GM19463 (cell line): ENCODE measurements around the gene DPH2.

ENCODE experiments used
- ATAC-seq: cut with Tn5 transposase; IDR thresholded peaks from one replicate; pipeline ENCODE4 v1.9.1; 2021; ENCODE audit warnings: mild to moderate bottlenecking, moderate library complexity; ENCODE audit not compliant: unreplicated experiment

DPH2 gene

GRCh38 chr1:43998000-43998378, 28.2 kb downstream of the DPH2 start:
- ATAC-seq = no peak

GRCh38 chr1:43999455-43999854, 29.6 kb downstream of the DPH2 start:
- no peak for ATAC-seq

- ATAC-seq = no peak
Measured at GRCh38 chr1:44000122-44000665, 30.4 kb downstream of the DPH2 start.

- ATAC-seq = no peak
Measured at GRCh38 chr1:44002165-44002564, 32.4 kb downstream of the DPH2 start.

GRCh38 chr1:44002606-44003157, 32.9 kb downstream of the DPH2 start:
- no peak for ATAC-seq

- no peak for ATAC-seq
Measured at GRCh38 chr1:44008259-44008658, 38.4 kb downstream of the DPH2 start.

- no peak for ATAC-seq
Measured at GRCh38 chr1:44010935-44011471, 41.2 kb downstream of the DPH2 start.

GRCh38 chr1:44012404-44012803, 42.6 kb downstream of the DPH2 start:
- no peak for ATAC-seq

GRCh38 chr1:44012941-44013609, 43.3 kb downstream of the DPH2 start:
- no peak for ATAC-seq

GRCh38 chr1:44013949-44014348, 44.1 kb downstream of the DPH2 start:
- no peak for ATAC-seq

GRCh38 chr1:44014365-44015104, 44.7 kb downstream of the DPH2 start:
- ATAC-seq = no peak

- ATAC-seq = no peak
Measured at GRCh38 chr1:44015206-44015605, 45.4 kb downstream of the DPH2 start.

GRCh38 chr1:44016041-44016889, 46.5 kb downstream of the DPH2 start:
- ATAC-seq = no peak

GRCh38 chr1:44016890-44017400, 47.1 kb downstream of the DPH2 start:
- no peak for ATAC-seq

- ATAC-seq = no peak
Measured at GRCh38 chr1:44019466-44019948, 49.7 kb downstream of the DPH2 start.

- no peak for ATAC-seq
Measured at GRCh38 chr1:44020464-44020863, 50.7 kb downstream of the DPH2 start.

GRCh38 chr1:44021156-44021555, 51.3 kb downstream of the DPH2 start:
- no peak for ATAC-seq

GRCh38 chr1:44021581-44022321, 51.9 kb downstream of the DPH2 start:
- ATAC-seq = no peak
